Measurements from ENCODE around the gene RUNX2. TPM values are rescaled to one million over a fixed set of nuclear protein-coding genes. Genes with fewer than 3 reads are reported as not detected.

The RUNX2 gene
- total and polyA plus RNA-seq, 9 of the 15 experiments (the other 6 are each of a cell fraction or from before 2014, with no cell fraction given), result 0.29 to 1.00 (median 0.43) TPM

DNA sequence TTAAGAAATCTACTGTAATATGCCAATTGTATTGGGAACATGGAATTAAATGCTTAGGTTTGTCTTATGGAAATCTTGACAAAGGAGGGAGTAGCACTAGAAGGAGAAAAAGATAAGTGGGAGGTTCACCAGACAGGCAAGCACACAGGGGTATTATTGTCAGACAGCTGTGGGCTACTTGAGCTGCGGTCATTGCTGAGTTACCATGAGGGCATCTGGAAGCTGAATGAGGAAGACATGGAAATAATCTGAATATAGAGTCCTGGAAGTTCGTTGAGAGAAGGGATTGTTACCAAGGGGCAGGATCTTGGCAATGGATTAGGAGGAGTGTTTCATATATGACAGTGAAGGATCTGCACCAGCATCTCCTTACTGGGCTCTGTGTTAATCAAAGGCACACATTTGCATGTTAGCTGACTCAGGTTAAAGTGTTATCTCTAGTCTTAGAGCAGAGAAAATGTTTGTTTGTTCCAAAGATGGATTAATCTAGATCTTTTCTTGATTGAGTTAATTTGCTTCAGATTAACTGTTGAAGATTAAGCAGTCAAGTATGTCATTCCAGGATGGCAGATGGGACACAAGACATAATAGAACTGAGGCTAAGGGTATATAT lies 102.6 kb downstream of the RUNX2 start:
- Histone ChIP-seq H3K9ac (ENCODE audit: insufficient read depth in 1 of 2, low read depth in 2 of 2, low read length in 2 of 2) (no peak overlapping the region), H3K36me3 (ENCODE audit: control insufficient read depth, insufficient read depth, low read length) (no peaks in the 10 kb centered on the region), H4K20me1 (replicated peaks; ENCODE audit: control insufficient read depth, insufficient read depth, low read length) (no peaks in the 10 kb centered on the region), H3K9me3 (replicated peaks; ENCODE audit: control insufficient read depth, insufficient read depth, low read depth, low read length) (no peaks in the 10 kb centered on the region), H3K4me2 (ENCODE audit: insufficient read depth, low read length) (no peak overlapping the region), H3K79me2 (ENCODE audit: control insufficient read depth, insufficient read depth, low read length) (no peaks in the 10 kb centered on the region), H3K27me3 (ENCODE audit: control insufficient read depth in 2 of 2, insufficient read depth in 2 of 2, low read length in 2 of 2) (no peaks in the 10 kb centered on the region), H3K27ac (ENCODE audit: extremely low read depth, low read depth, low read length) (no peak overlapping the region), H3K4me3 (no peak overlapping the region), H3K4me1 (replicated peaks in 1 of 2; ENCODE audit: control insufficient read depth in 2 of 2, insufficient read depth in 2 of 2, low read length in 2 of 2) (peaks cover 0 to 22% of the 10 kb centered on the region in 2 experiments; a peak in 2 of 5 replicates), H2AFZ (ENCODE audit: low read depth, low read length) (no peak overlapping the region), H3K9me1 (ENCODE audit: control insufficient read depth, insufficient read depth, low read length) (no peaks in the 10 kb centered on the region)
- POLR2A ChIA-PET, result interaction anchor here (1.5 kb wide), 1 partner anchor 15 kb away, joined by 5 read pairs; no protein-coding TSS in a partner anchor
- no TSS peak for BruUV-seq (replicated peaks)
- intact Hi-C loops (cut with micrococcal nuclease) (no loop called here), in situ Hi-C loops (cut with MboI) (no loop called here)
- TF ChIP-seq C11orf30 (IDR thresholded peaks at IDR 0.05; ENCODE audit: low read depth) (peak; percentile 80), NFE2 (IDR thresholded peaks at IDR 0.05; ENCODE audit: low read depth) (no peak), ZNF316 (IDR thresholded peaks at IDR 0.05) (peak; percentile 82), MAFG (tag; conservative IDR thresholded peaks at IDR 0.05) (peak; percentile 57)
- TF ChIP-seq, protein P1, sequence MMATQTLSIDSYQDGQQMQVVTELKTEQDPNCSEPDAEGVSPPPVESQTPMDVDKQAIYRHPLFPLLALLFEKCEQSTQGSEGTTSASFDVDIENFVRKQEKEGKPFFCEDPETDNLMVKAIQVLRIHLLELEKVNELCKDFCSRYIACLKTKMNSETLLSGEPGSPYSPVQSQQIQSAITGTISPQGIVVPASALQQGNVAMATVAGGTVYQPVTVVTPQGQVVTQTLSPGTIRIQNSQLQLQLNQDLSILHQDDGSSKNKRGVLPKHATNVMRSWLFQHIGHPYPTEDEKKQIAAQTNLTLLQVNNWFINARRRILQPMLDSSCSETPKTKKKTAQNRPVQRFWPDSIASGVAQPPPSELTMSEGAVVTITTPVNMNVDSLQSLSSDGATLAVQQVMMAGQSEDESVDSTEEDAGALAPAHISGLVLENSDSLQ (IDR thresholded peaks at IDR 0.05), result peak; percentile 19; the same call in 1 of the 2 replicates
- FAIRE-seq, result no peak
- 28% methylated on average over 2 of the region's 2 CpGs for WGBS (ENCODE audit: insufficient coverage, low coverage, missing lambda C conversion rate)
- CTCF ChIA-PET (ENCODE audit: low intra/inter-chr PET ratio), result no interaction called here
- no peak for DNase-seq (ENCODE audit: extremely low read depth in 1 of 4, low spot score in 3 of 4)
- peak; percentile 58 for ATAC-seq

Measured in K562 (cell line).